Gastroesophageal sphincter (tissue), 4 donors: Measurements from ENCODE around the gene CYP8B1. TPM values are rescaled to one million over a fixed set of nuclear protein-coding genes. Genes with fewer than 3 reads are reported as not detected.

Experiments
- ATAC-seq: fragments of 150-250 bp; one replicate; pipeline ENCODE4 v1.9.1; 2016; ENCODE audit warnings: mild to moderate bottlenecking, moderate library complexity
- H3K27ac ChIP-seq, 4 donors: fragments of 200-600 bp; sonication (generic) in 3 of 4; 1 replicate in 3 of 4; 2 replicates in 1 of 4; pipeline ENCODE4 v1.5.1; 2016 to 2019
- H3K27me3 ChIP-seq: fragments of 200-600 bp; sonication (generic); one replicate; pipeline ENCODE4 v1.5.1; 2019
- H3K36me3 ChIP-seq, 2 donors: fragments of 200-600 bp; sonication (generic); one replicate each; pipeline ENCODE4 v1.5.1; 2019; ENCODE audit warnings: control low read depth in 1 of 2
- H3K4me1 ChIP-seq, 3 donors: fragments of 200-600 bp; sonication (generic); 1 replicate in 2 of 3; 2 replicates in 1 of 3; pipeline ENCODE4 v1.5.1; 2016 to 2019; ENCODE audit warnings: control low read depth in 2 of 3
- H3K4me3 ChIP-seq, 2 donors: fragments of 200-600 bp; sonication (generic); one replicate each; pipeline ENCODE4 v1.5.1; 2019; ENCODE audit warnings: mild to moderate bottlenecking in 1 of 2, moderate library complexity in 1 of 2
- H3K9me3 ChIP-seq, 3 donors: fragments of 200-600 bp; sonication (generic); one replicate each; pipeline ENCODE4 v1.5.1; 2017 to 2019; ENCODE audit warnings: control low read depth in 2 of 3
- CTCF ChIP-seq, 4 experiments: fragments of 200-600 bp in 2 of 4; fragments of 450-650 bp in 2 of 4; sonication (generic) in 1 of 4; IDR thresholded peaks; one replicate each; pipeline ENCODE4 v1.5.1; 2017 to 2019; ENCODE audit warnings: antibody characterized with exemption in 4 of 4, mild to moderate bottlenecking in 2 of 4, moderate library complexity in 2 of 4
- EP300 ChIP-seq: sonication (generic); formaldehyde crosslinking; IDR thresholded peaks from one replicate; pipeline ENCODE4 v1.6.1; 2017; ENCODE audit warnings: antibody characterized with exemption, mild to moderate bottlenecking
- POLR2A ChIP-seq, 2 donors: fragments of 450-650 bp; IDR thresholded peaks; one replicate each; pipeline ENCODE4 v1.6.1; 2017; ENCODE audit warnings: antibody characterized with exemption in 2 of 2, mild to moderate bottlenecking in 2 of 2, moderate library complexity in 1 of 2
- POLR2AphosphoS5 ChIP-seq: sonication (generic); formaldehyde crosslinking; IDR thresholded peaks from one replicate; pipeline ENCODE4 v1.6.1; 2017; ENCODE audit warnings: antibody characterized with exemption
- WGBS, 2 donors: methylation state at CpG; one replicate each; pipeline ENCODE4 v1.1.5; 2018; ENCODE audit warnings: low coverage in 1 of 2; 5-methylcytosine and 5-hydroxymethylcytosine counted together
- total RNA-seq, 4 donors: library from RNA; depleted of rRNA; stranded (reverse); fragments of >200 nt; gene quantifications; one replicate each; pipeline ENCODE4 v1.1.0, GENCODE V29; 2016

The CYP8B1 gene
- total RNA-seq, 4 donors from 2014 or later: not detected

GRCh38 chr3:42836150-42837123, 39.2 kb downstream of the CYP8B1 start:
- Histone ChIP-seq H3K4me3 (no peak overlapping the region), H3K27me3 (no peaks in the 10 kb centered on the region), H3K36me3 (no peaks in the 10 kb centered on the region), H3K4me1 (peaks cover 1 to 26% (median 2%) of the 10 kb centered on the region in 3 donors), H3K9me3 (no peaks in the 10 kb centered on the region), H3K27ac (no peak overlapping the region)
- no peak for ATAC-seq
- TF ChIP-seq POLR2A (IDR thresholded peaks at IDR 0.05) (no peak), POLR2AphosphoS5 (no peak), EP300 (no peak), CTCF (IDR thresholded peaks at IDR 0.05) (no peak)
- WGBS, 2 donors: 90 to 95% methylated on average over 2 to 4 of the region's 5 CpGs

- WGBS, 2 donors: 12 to 36% methylated on average over 2 to 3 of the region's 3 CpGs
Measured at GRCh38 chr3:42831321-42831713, 44.4 kb downstream of the CYP8B1 start.

GRCh38 chr3:42830437-42831320, 45.0 kb downstream of the CYP8B1 start:
- Histone ChIP-seq H3K36me3 (no peaks in the 10 kb centered on the region), H3K27ac (no peak overlapping the region), H3K4me3 (no peak overlapping the region), H3K27me3 (no peaks in the 10 kb centered on the region), H3K9me3 (no peaks in the 10 kb centered on the region), H3K4me1 (peaks cover 0 to 17% (median 4%) of the 10 kb centered on the region in 3 donors)
- TF ChIP-seq CTCF (IDR thresholded peaks at IDR 0.05) (peak; percentile 51 to 82 (median 74)), EP300 (no peak), POLR2AphosphoS5 (no peak), POLR2A (IDR thresholded peaks at IDR 0.05) (no peak)
- 25 to 34% methylated on average over 7 of the region's 7 CpGs for WGBS, 2 donors
- ATAC-seq: peak; percentile 53

More at GRCh38 chr3:42831321-42831713, 44.4 kb downstream of the CYP8B1 start:
- H3K4me1 ChIP-seq: peaks cover 0 to 17% (median 4%) of the 10 kb centered on the region in 3 donors
- no peak overlapping the region for H3K4me3 ChIP-seq
- TF ChIP-seq POLR2A (IDR thresholded peaks at IDR 0.05) (no peak), EP300 (no peak), POLR2AphosphoS5 (peak; percentile 42), CTCF (IDR thresholded peaks at IDR 0.05) (peak; percentile 73 to 85 (median 84))
- ATAC-seq: peak; percentile 69
- no peaks in the 10 kb centered on the region for H3K27me3 ChIP-seq
- H3K9me3 ChIP-seq: no peaks in the 10 kb centered on the region
- no peak overlapping the region for H3K27ac ChIP-seq
- no peaks in the 10 kb centered on the region for H3K36me3 ChIP-seq

GRCh38 chr3:42829628-42830436, 45.8 kb downstream of the CYP8B1 start:
- Histone ChIP-seq H3K4me3 (no peak overlapping the region), H3K27me3 (no peaks in the 10 kb centered on the region), H3K4me1 (peaks cover 0 to 17% (median 4%) of the 10 kb centered on the region in 3 donors), H3K36me3 (no peaks in the 10 kb centered on the region), H3K27ac (no peak overlapping the region), H3K9me3 (no peaks in the 10 kb centered on the region)
- no peak for TF ChIP-seq EP300
- TF ChIP-seq CTCF (IDR thresholded peaks at IDR 0.05): no peak
- TF ChIP-seq POLR2A (IDR thresholded peaks at IDR 0.05): no peak
- TF ChIP-seq POLR2AphosphoS5: no peak
- 62 to 64% methylated on average over 3 to 4 of the region's 5 CpGs for WGBS, 2 donors
- no peak for ATAC-seq
